CD4-positive, CD25-positive, alpha-beta regulatory T cell (primary cell): ENCODE data around the gene PLEKHH2. TPM values are rescaled to one million over a fixed set of nuclear protein-coding genes. Genes with fewer than 3 reads are reported as not detected.
A peak's percentile ranks its signal among the peaks of the same experiment; 100 is the strongest.
"Not testable (repeated sequence)": the region's sequence is repeated elsewhere in the genome, so short reads cannot be mapped to it uniquely, and the experiment has no call there.

ENCODE experiments used
- ATAC-seq, 2 donors: fragments of 150-1000 bp; cut with Tn5 transposase; one replicate each; pipeline ENCODE4 v1.10.0; 2021; ENCODE audit warnings: low read depth in 2 of 2, moderate number of reproducible peaks in 2 of 2, moderate library complexity in 1 of 2
- DNase-seq, 3 donors: peaks; one replicate each; pipeline versions ENCODE4 v3.0.0 to v3.0.0-alpha.2; 2012 to 2022; ENCODE audit warnings: mixed read lengths in 1 of 3
- H3K27ac ChIP-seq: one replicate; pipeline ENCODE4 v1.7.0; 2013; ENCODE audit warnings: mild to moderate bottlenecking, low read length; ENCODE audit not compliant: insufficient read depth, poor library complexity, severe bottlenecking
- H3K27me3 ChIP-seq: one replicate; pipeline ENCODE4 v1.7.0; 2013; ENCODE audit warnings: low read length; ENCODE audit not compliant: control insufficient read depth, insufficient read depth
- H3K36me3 ChIP-seq: one replicate; pipeline ENCODE4 v1.7.0; 2013; ENCODE audit warnings: mild to moderate bottlenecking, low read length, moderate library complexity; ENCODE audit not compliant: control insufficient read depth, insufficient read depth
- H3K4me1 ChIP-seq: 2 replicates; pipeline ENCODE4 v1.7.0; 2013; ENCODE audit warnings: mild to moderate bottlenecking, low read length; ENCODE audit not compliant: insufficient read depth, control insufficient read depth, poor library complexity, severe bottlenecking
- H3K4me3 ChIP-seq: one replicate; pipeline ENCODE4 v1.7.0; 2013; ENCODE audit warnings: low read depth, mild to moderate bottlenecking, low read length, moderate library complexity
- H3K9me3 ChIP-seq, 2 experiments: 1 replicate in 1 of 2; 2 replicates in 1 of 2; pipeline ENCODE4 v1.7.0; 2013; ENCODE audit warnings: low read length in 2 of 2, mild to moderate bottlenecking in 1 of 2, moderate library complexity in 1 of 2; ENCODE audit not compliant: control insufficient read depth in 2 of 2
- H3K27ac Mint-ChIP-seq, 3 donors: one replicate each; pipeline ENCODE4 v1.8.0; 2020 to 2022; ENCODE audit warnings: mild to moderate bottlenecking in 3 of 3, mixed read lengths in 3 of 3, moderate library complexity in 2 of 3
- H3K27me3 Mint-ChIP-seq: one replicate; pipeline ENCODE4 v1.8.0; 2022; ENCODE audit warnings: mild to moderate bottlenecking, mixed read lengths
- H3K36me3 Mint-ChIP-seq: one replicate; pipeline ENCODE4 v1.8.0; 2020; ENCODE audit warnings: mixed read lengths
- H3K4me1 Mint-ChIP-seq, 4 donors: one replicate each; pipeline ENCODE4 v1.8.0; 2020 to 2022; ENCODE audit warnings: mixed read lengths in 4 of 4, mild to moderate bottlenecking in 1 of 4
- H3K4me3 Mint-ChIP-seq, 4 donors: one replicate each; pipeline ENCODE4 v1.8.0; 2020 to 2022; ENCODE audit warnings: mild to moderate bottlenecking in 4 of 4, mixed read lengths in 4 of 4, moderate library complexity in 3 of 4
- H3K9me3 Mint-ChIP-seq, 7 donors: one replicate each; pipeline ENCODE4 v1.8.0; 2020 to 2022; ENCODE audit warnings: mixed read lengths in 7 of 7, mild to moderate bottlenecking in 3 of 7, moderate library complexity in 2 of 7
- polyA plus RNA-seq, 4 donors: library from polyadenylated mRNA; unstranded; fragments of 300-500 nt; fragmentation: Illumina TruSeq; gene quantifications; one replicate each; pipeline ENCODE4 v1.2.3, GENCODE V29; 2021
- total RNA-seq: library from RNA; stranded (reverse); gene quantifications from one replicate; pipeline ENCODE4 v1.2.3, GENCODE V29; 2022

Gene PLEKHH2
- 1.2 TPM for total RNA-seq
- polyA plus RNA-seq: under 1 TPM in 2 of 4 donors, not detected in 2; 0.18 to 0.20 TPM

DNA sequence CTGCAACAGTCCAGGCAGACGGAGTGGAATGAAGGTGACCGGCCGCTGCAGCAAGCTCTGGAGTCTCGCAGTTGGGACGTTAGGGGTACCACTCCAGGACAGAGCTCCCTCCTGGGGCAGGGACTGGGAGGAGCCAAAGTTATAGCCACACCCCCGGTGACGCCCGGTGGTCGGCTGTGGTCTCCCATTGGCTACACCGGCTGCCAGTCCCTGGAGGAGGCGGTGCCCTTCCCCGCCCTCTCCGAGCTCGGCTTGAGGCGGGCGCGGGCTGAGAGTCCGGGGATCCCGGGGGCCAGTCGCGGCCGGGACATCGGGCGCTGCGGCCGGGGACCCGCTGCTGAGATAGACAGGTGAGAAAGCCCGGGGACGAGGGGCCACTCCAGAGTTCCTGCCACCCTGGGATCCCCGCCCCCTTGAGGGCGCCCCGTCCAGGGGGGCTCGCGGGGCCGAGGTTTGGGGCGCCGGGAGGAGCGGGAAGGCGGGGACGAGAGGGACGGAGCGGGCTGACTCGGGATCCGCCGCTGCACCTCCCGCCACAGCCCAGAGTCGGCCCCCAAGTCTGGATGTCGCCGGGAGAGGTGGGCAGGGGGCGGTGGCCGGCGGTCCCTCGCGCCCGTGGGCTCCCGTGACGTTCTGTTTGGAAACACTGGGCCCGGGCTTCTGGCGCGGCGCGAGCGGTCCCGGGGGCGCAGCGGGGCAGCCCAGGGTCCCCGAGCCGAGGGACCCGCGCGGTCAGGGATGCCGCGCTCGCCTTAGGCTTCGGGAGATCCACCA lies at the start of gene PLEKHH2:
Gene PLEKHH2 (plus strand): TSS at position 231 of the 774 bp plus-strand sequence. CDS start 7,414 bp downstream, outside the sequence.
- peaks cover 67% of the 10 kb centered on the region for H3K27me3 Mint-ChIP-seq

DNA sequence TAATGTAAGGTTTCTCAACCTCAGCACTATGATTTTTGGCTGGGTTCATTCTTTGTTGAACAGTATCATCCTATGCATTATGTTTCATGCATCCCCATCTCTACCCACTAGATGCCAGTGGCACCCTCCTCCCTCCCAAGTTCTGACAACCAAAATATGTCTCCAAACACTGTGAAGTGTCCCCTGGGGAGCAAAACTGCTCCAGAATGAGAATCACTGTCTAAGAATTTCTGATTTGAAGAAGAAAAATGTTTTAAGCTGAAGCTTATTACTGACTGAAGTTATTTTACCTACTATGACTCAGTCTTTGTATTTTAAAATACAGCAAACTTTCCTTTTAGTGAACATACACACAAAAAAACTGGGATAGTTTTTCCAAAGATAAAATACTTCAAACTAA lies 44.6 kb upstream of the PLEKHH2 start:
- peaks cover 8% of the 10 kb centered on the region for H3K36me3 Mint-ChIP-seq
- H3K27me3 Mint-ChIP-seq: peaks cover 8% of the 10 kb centered on the region
- H3K4me1 ChIP-seq: peaks cover 15% of the 10 kb centered on the region
- no peak overlapping the region for H3K4me3 Mint-ChIP-seq
- no peaks in the 10 kb centered on the region for H3K27me3 ChIP-seq
- DNase-seq (no peak), ATAC-seq (no peak)
- H3K9me3 ChIP-seq: no peaks in the 10 kb centered on the region
- H3K27ac Mint-ChIP-seq: no peak overlapping the region
- H3K4me1 Mint-ChIP-seq: peaks cover 22 to 41% (median 32%) of the 10 kb centered on the region in 4 donors
- peaks cover 0 to 2% (median 0%) of the 10 kb centered on the region in 7 donors for H3K9me3 Mint-ChIP-seq
- no peak overlapping the region for H3K27ac ChIP-seq
- peaks cover 35% of the 10 kb centered on the region for H3K36me3 ChIP-seq
- H3K4me3 ChIP-seq: no peak overlapping the region

More for the DNA sequence above, at the start of gene PLEKHH2:
- Mint-ChIP-seq H3K27ac (peak within 1 kb of the TSS; percentile 57 to 96 (median 59)), H3K9me3 (peaks cover 0 to 14% (median 5%) of the 10 kb centered on the region in 7 donors), H3K4me1 (peaks cover 5 to 19% (median 14%) of the 10 kb centered on the region in 4 donors), H3K4me3 (peak within 1 kb of the TSS; percentile 86 to 94 (median 88)), H3K36me3 (no peaks in the 10 kb centered on the region)
- peaks cover 12% of the 10 kb centered on the region for H3K4me1 ChIP-seq
- peak; percentile 58 to 79 (median 70) for DNase-seq
- H3K4me3 ChIP-seq: peak within 1 kb of the TSS; percentile 75
- no peaks in the 10 kb centered on the region for H3K36me3 ChIP-seq
- ATAC-seq: peak; percentile 98 to 99
- no peak within 1 kb of the TSS for H3K27ac ChIP-seq
- peaks cover 9 to 14% of the 10 kb centered on the region in 2 experiments for H3K9me3 ChIP-seq
- peaks cover 34% of the 10 kb centered on the region for H3K27me3 ChIP-seq

DNA sequence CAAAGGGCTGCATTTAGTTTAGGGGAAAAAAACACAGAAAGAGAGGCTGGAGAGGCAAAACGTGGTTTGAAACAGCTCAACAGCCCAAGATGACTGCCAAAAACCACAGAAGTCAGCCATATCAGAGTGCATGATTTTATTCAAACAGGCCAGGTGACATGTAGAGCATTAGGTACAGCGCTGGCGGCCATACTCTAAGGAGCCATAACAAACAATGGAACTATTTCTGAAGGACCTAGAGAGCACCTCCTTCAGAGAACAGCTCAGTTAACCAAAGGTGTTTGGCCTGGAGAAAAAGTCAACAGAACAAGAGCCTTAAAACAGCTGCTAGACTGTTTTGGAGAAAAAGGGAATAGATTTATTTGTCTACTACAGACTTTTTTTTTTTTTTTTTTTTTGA lies 43.8 kb upstream of the PLEKHH2 start:
- ATAC-seq: no peak
- peaks cover 0 to 2% (median 0%) of the 10 kb centered on the region in 7 donors for H3K9me3 Mint-ChIP-seq
- H3K27me3 Mint-ChIP-seq: peaks cover 8% of the 10 kb centered on the region
- Histone ChIP-seq H3K4me1 (peaks cover 15% of the 10 kb centered on the region), H3K9me3 (no peaks in the 10 kb centered on the region), H3K36me3 (peaks cover 32% of the 10 kb centered on the region), H3K27ac (no peak overlapping the region), H3K4me3 (no peak overlapping the region), H3K27me3 (no peaks in the 10 kb centered on the region)
- H3K4me1 Mint-ChIP-seq: peaks cover 20 to 41% (median 31%) of the 10 kb centered on the region in 4 donors
- no peak for DNase-seq
- peak overlapping the region in 3 of 4 donors; percentile 17 to 82 (median 17) for H3K4me3 Mint-ChIP-seq
- H3K36me3 Mint-ChIP-seq: peaks cover 4% of the 10 kb centered on the region
- H3K27ac Mint-ChIP-seq: peak overlapping the region in 1 of 3 donors; percentile 18

DNA sequence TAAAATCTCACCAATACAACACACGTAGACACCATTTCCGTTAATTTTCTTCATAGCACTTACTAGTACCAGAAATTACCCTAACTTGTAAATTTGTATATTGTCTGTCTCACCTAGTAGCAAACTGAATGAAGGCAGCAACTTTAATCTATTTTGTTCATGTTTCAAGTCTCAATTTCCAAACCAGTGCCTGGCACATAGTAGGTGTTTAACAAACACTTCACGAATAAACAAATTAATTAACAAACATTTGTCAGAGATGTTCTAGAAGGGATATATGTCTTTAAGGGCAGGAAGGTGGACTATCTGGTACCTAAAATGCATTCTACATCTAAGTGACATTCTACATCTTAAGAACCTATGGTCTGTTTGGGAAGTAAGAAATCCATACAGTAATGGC lies 42.2 kb upstream of the PLEKHH2 start:
- Mint-ChIP-seq H3K9me3 (peaks cover 0 to 3% (median 0%) of the 10 kb centered on the region in 7 donors), H3K27me3 (peaks cover 14% of the 10 kb centered on the region), H3K36me3 (peaks cover 4% of the 10 kb centered on the region), H3K4me3 (peak overlapping the region; percentile 94 to 99 (median 96)), H3K27ac (peak overlapping the region; percentile 94 to 100 (median 99)), H3K4me1 (peaks cover 20 to 39% (median 26%) of the 10 kb centered on the region in 4 donors)
- H3K36me3 ChIP-seq: peaks cover 18% of the 10 kb centered on the region
- no peak overlapping the region for H3K27ac ChIP-seq
- ATAC-seq: no peak
- no peaks in the 10 kb centered on the region for H3K9me3 ChIP-seq
- no peak for DNase-seq
- peak overlapping the region; percentile 95 for H3K4me3 ChIP-seq
- H3K27me3 ChIP-seq: no peaks in the 10 kb centered on the region
- H3K4me1 ChIP-seq: peaks cover 15% of the 10 kb centered on the region

DNA sequence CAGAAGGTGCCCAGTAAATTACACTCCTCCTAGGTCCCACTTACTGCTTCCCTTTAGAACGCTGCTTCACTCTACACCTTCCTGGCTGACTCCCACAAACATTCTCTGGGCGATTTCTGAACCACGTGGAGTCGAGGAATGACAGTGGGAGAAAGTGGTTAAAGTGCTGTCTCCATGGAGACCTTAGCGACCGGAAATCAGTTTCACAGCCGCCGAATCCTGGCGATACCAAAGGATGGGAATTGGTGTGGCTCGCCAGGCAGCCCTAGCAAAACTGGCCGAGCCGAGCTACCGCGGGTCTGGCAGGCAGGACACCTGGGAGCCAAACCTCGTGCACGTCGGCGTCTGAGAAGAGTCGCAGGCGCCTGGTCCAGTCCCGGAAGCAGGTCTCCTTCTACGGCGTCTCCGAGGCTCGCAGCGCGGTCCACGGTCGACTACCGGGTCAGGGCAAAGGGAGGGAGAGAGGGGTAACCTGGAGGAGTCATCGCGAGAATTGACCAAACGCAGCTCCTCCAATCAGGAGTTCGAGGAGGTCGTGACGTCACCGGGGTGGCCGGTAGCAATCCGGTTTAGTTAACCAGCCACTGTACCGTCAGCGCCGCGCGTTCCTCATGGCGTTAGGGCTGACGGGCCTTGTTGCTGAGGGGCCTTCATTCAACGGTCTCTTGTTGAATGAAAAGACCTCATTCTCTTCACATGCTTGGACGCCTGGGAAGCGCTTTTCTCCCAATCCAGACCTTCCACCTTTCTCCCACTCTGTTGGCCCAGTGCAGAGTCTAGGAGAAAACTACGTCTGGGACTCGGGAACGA lies 41.3 kb upstream of the PLEKHH2 start, which contains the start of gene THADA:
Gene THADA (minus strand): TSS at position 436 of the 810 bp plus-strand sequence. CDS start 3,646 bp downstream, outside the sequence.
- peak within 1 kb of the TSS; percentile 98 to 100 (median 99) for H3K27ac Mint-ChIP-seq
- Histone ChIP-seq H3K36me3 (peaks cover 9% of the 10 kb centered on the region), H3K27ac (peak within 1 kb of the TSS; percentile 91), H3K27me3 (no peaks in the 10 kb centered on the region), H3K4me3 (peak within 1 kb of the TSS; percentile 95), H3K4me1 (peaks cover 15% of the 10 kb centered on the region), H3K9me3 (no peaks in the 10 kb centered on the region)
- H3K4me3 Mint-ChIP-seq: peak within 1 kb of the TSS; percentile 94 to 99 (median 96)
- peaks cover 0 to 3% (median 0%) of the 10 kb centered on the region in 7 donors for H3K9me3 Mint-ChIP-seq
- H3K36me3 Mint-ChIP-seq: peaks cover 4% of the 10 kb centered on the region
- ATAC-seq (peak; percentile 94 to 96), DNase-seq (peak; percentile 94 to 99 (median 94))
- H3K27me3 Mint-ChIP-seq: peaks cover 22% of the 10 kb centered on the region
- H3K4me1 Mint-ChIP-seq: peaks cover 20 to 39% (median 26%) of the 10 kb centered on the region in 4 donors

DNA sequence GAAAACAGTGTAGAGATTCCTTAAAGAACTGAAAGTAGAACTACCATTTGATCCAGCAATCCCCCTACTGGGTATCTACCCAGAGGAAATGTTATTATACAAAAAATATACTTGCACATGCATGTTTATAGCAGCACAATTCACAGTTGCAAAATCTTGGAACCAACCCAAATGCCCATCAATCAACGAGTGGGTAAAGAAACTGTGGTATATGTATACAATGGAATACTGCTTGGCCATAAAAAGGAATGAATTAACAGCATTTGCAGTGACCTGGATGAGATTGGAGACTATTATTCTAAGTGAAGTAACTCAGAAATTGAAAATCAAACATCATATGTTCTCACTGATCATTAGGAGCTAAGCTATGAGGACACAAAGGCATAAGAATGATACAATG lies 36.5 kb upstream of the PLEKHH2 start:
- H3K36me3 Mint-ChIP-seq, ATAC-seq, DNase-seq: not testable (repeated sequence)

DNA sequence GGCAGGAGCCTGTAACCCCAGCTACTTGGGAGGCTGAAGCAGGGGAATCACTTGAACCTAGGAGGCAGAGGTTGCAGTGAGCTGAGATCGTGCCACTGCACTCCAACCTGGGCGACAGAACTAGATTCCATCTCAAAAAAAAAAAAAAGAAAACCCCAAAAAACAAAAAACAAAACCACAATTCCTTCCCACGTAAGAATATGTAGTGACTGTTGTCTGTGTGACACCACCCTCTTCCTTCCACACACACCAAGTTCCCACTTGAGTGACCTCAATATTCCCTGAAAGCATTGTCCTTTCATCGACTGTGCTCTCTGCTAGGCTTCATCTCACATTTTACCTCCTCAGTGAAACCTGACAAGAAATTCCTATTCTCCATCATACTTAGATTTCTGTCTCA lies 32.4 kb upstream of the PLEKHH2 start:
- no peak overlapping the region for H3K27ac Mint-ChIP-seq
- peaks cover 0 to 6% (median 2%) of the 10 kb centered on the region in 4 donors for H3K4me1 Mint-ChIP-seq
- H3K27me3 ChIP-seq: peaks cover 2% of the 10 kb centered on the region
- H3K4me1 ChIP-seq: no peaks in the 10 kb centered on the region
- no peak overlapping the region for H3K4me3 Mint-ChIP-seq
- no peak overlapping the region for H3K27ac ChIP-seq
- no peaks in the 10 kb centered on the region for H3K9me3 ChIP-seq
- H3K36me3 Mint-ChIP-seq: no peaks in the 10 kb centered on the region
- H3K27me3 Mint-ChIP-seq: peaks cover 18% of the 10 kb centered on the region
- DNase-seq (no peak), ATAC-seq (no peak)
- H3K9me3 Mint-ChIP-seq: peaks cover 0 to 2% (median 0%) of the 10 kb centered on the region in 7 donors
- H3K36me3 ChIP-seq: no peaks in the 10 kb centered on the region
- H3K4me3 ChIP-seq: no peak overlapping the region

More for the DNA sequence above, 36.5 kb upstream of the PLEKHH2 start:
- not testable (repeated sequence) for H3K27ac ChIP-seq, H3K36me3 ChIP-seq, H3K27ac Mint-ChIP-seq, H3K9me3 Mint-ChIP-seq, H3K4me3 Mint-ChIP-seq, H3K9me3 ChIP-seq, H3K4me1 Mint-ChIP-seq, H3K4me3 ChIP-seq, H3K27me3 ChIP-seq, H3K4me1 ChIP-seq
- H3K27me3 Mint-ChIP-seq: peaks cover 22% of the 10 kb centered on the region
